Stomach (tissue), 4 donors: ENCODE results near the gene RETREG1.
"Not testable (repeated sequence)": the region's sequence is repeated elsewhere in the genome, so short reads cannot be mapped to it uniquely, and the experiment has no call there.

Source experiments
- CTCF ChIP-seq, 7 experiments: fragments of 450-650 bp in 4 of 7; fragments of 200-600 bp in 3 of 7; sonication (generic) in 3 of 7; IDR thresholded peaks; one replicate each; pipeline ENCODE4 v1.5.1; 2016 to 2019; ENCODE audit warnings: antibody characterized with exemption in 7 of 7, control low read depth in 2 of 7, mild to moderate bottlenecking in 1 of 7
- EP300 ChIP-seq: sonication (generic); formaldehyde crosslinking; IDR thresholded peaks from one replicate; pipeline ENCODE4 v1.6.1; 2017; ENCODE audit warnings: antibody characterized with exemption
- POLR2A ChIP-seq, 4 donors: fragments of 450-650 bp; IDR thresholded peaks; one replicate each; pipeline ENCODE4 v1.6.1; 2016; ENCODE audit warnings: antibody characterized with exemption in 4 of 4, control low read depth in 2 of 4, mild to moderate bottlenecking in 1 of 4, moderate library complexity in 1 of 4
- POLR2AphosphoS5 ChIP-seq, 3 donors: sonication (generic); formaldehyde crosslinking; IDR thresholded peaks; one replicate each; pipeline ENCODE4 v1.6.1; 2016; ENCODE audit warnings: antibody characterized with exemption in 3 of 3

- not testable (repeated sequence) for TF ChIP-seq CTCF (IDR thresholded peaks at IDR 0.05); POLR2A (IDR thresholded peaks at IDR 0.05); EP300; POLR2AphosphoS5 (IDR thresholded peaks at IDR 0.05)
Measured at GRCh38 chr5:16648739-16649138, 31.9 kb upstream of the RETREG1 start.
